ENCODE results near the gene LRRN4.

GRCh38 chr20:6060213-6060612, 6.4 kb upstream of the LRRN4 start:
- TF ChIP-seq POLR2A (IDR thresholded peaks at IDR 0.05; ENCODE audit: low read depth, low read length) (no peak), TAF1 (IDR thresholded peaks at IDR 0.05; ENCODE audit: borderline replicate concordance, low read depth, low read length) (no peak)

All from GM12892 (cell line).